ENCODE results near the gene CEACAM16. TPM values are rescaled to one million over a fixed set of nuclear protein-coding genes. Genes with fewer than 3 reads are reported as not detected.
"Not testable (repeated sequence)": the region's sequence is repeated elsewhere in the genome, so short reads cannot be mapped to it uniquely, and the experiment has no call there.

Gene CEACAM16
- total RNA-seq, 1 donor from 2014 or later: not detected

DNA sequence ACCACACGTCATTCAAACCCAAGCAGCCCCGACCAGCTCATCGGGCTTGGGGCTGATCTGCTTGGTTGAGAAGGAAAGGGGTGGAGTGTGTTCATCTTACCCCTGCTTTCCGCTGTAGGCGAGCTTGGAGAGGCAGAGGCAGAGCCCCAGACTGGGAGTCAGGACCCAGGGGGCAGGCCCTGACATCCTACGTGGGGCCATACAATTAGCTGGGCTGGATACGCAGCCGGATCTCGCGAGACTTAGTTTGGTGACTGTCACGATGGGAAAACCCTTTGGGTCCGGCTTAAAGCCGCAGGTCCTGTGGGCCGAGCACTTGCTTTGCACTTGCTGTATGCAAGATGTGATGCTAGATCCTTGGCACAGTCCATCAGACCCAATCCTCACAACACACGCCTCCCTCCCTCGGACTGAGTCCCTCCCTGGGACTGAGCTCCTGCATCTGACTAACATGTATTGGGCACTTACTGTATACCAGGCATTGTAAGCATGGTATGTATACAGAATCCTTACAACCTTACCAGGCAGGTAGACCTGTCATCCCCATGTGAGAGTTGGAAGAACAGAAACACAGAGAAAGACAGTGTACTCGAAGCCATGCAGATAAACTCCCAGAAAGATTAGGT is 3.7 kb downstream of the CEACAM16 start:
- no peak for DNase-seq (ENCODE audit: extremely low read depth, low read depth, low spot score)

DNA sequence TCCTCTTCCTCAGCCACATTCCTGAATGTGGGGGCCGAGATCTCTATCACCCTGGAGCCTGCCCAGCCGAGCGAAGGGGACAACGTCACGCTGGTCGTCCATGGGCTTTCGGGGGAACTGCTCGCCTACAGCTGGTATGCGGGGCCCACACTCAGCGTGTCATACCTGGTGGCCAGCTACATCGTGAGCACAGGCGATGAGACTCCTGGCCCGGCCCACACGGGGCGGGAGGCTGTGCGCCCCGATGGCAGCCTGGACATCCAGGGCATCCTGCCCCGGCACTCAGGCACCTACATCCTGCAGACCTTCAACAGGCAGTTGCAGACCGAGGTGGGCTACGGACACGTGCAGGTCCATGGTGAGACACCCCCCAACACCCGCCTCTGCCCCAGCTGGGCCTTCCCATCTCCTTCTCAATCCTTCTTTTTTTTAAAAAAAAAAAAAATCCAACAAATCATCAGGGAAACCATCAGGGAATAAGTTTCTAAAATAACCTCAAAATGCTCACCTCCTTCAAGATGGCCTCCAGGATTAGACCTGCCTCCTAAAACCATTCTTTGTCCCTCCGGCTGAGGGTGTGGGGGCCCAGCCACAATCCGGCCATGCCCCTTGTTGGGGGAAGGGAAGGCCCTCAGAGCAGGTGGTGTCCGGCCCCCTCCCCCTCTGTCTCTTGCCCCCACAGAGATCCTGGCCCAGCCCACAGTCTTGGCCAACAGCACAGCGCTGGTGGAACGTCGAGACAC is 4.6 kb downstream of the CEACAM16 start:
- DNase-seq (ENCODE audit: extremely low read depth, low read depth, low spot score): no peak

DNA sequence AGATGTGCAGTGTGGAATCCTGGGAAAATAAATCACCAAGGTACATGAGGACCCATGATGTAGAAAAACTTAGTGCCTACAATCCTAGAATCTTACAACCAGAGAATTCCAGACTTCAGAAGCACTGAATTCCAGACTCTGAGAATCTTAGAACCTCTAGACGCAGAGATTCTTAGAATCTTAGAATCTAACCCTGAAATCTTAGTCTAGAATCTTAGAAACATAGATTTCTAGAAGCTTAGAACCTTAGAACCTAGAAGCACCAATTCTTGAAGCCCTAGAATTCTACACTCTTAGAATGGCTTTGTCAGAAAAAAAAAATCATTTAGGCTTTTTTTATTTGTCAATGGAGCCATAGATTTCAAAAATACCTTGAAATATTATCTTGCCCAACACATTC is 6.0 kb downstream of the CEACAM16 start:
- no peak for DNase-seq (ENCODE audit: extremely low read depth, low read depth, low spot score)

DNA sequence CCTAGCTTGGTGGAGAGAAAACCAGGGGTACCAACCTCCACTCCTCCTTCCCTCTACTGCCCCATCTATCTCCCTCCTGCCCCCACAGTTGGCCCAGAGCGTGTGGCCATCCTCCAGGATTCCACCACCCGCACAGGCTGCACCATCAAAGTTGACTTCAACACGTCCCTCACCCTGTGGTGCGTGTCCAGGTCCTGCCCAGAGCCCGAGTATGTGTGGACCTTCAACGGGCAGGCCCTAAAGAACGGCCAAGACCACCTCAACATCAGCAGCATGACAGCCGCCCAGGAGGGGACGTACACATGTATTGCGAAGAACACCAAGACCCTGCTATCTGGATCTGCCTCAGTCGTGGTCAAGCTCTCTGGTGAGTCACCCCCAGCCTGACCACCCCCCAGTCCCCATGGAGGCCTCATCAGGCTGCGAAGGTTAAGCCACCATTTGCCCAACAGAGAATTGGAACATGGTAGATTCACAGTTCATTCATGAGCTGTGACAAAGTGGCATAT is 6.6 kb downstream of the CEACAM16 start:
- no peak for DNase-seq (ENCODE audit: extremely low read depth, low read depth, low spot score)

DNA sequence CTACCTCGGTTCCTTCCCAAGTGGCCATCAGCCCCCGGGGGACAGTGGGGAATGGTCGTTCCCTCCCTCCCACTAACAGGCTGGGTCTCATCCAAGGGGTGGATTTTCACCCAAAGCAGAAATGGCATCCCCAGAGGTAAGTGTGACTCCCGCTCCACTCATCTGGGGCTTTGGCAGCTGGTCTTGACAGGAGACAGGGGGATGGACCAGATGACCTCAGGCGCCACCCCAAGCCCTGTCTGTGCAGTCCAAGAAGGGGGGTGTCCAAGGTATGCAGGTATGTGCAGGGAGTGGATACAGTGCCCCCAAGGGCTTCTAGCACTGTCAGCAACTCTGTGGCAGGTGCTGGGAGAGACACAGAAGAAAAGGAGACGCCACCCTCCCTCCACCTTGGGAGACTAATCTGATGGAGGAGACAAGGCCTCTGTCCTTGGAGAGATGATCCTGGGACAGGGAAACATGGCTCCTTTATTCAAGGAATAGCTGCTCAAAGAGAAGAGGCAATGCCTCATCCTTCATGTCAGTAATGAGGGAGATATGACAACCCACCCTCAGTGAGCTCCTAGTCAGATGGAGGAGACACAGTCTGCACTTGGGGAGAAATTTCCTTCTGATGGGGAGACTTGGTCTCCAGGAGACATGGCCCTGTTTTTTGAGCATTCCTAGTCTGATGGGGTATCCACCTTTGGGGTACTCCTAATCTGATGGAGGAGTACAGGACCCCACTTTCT is 7.7 kb downstream of the CEACAM16 start:
- DNase-seq (ENCODE audit: extremely low read depth, low read depth, low spot score): no peak

DNA sequence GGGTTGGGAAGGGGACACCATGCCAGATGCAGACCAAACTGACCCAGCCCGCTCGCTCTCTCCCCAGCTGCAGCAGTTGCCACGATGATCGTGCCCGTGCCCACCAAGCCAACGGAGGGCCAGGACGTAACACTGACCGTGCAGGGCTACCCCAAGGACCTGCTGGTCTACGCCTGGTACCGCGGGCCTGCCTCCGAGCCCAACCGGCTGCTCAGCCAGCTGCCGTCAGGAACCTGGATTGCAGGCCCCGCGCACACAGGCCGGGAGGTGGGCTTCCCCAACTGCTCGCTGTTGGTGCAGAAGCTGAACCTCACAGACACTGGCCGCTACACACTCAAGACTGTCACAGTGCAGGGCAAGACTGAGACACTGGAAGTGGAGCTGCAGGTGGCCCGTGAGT is 8.8 kb downstream of the CEACAM16 start:
- no peak for DNase-seq (ENCODE audit: extremely low read depth, low read depth, low spot score)

DNA sequence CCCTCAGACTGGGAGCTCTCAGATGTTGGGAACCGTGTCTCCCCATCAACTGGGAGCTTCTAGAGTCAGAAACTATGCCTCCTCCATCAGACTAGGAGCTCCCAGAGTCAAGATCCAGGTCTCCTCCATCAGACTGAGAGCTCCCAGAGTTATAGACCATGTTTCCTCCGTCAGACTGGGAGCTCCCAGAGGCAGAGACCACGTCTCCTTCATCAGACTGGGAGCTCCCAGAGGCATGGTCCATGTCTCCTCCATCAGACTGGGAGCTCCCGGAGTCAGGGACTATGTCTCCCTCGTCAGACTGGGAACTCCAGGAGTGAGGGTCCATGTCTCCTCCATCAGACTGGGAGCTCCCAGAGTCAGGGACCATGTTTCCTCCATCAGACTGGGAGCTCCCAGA is 10.0 kb downstream of the CEACAM16 start:
- DNase-seq (ENCODE audit: extremely low read depth, low read depth, low spot score): no peak

DNA sequence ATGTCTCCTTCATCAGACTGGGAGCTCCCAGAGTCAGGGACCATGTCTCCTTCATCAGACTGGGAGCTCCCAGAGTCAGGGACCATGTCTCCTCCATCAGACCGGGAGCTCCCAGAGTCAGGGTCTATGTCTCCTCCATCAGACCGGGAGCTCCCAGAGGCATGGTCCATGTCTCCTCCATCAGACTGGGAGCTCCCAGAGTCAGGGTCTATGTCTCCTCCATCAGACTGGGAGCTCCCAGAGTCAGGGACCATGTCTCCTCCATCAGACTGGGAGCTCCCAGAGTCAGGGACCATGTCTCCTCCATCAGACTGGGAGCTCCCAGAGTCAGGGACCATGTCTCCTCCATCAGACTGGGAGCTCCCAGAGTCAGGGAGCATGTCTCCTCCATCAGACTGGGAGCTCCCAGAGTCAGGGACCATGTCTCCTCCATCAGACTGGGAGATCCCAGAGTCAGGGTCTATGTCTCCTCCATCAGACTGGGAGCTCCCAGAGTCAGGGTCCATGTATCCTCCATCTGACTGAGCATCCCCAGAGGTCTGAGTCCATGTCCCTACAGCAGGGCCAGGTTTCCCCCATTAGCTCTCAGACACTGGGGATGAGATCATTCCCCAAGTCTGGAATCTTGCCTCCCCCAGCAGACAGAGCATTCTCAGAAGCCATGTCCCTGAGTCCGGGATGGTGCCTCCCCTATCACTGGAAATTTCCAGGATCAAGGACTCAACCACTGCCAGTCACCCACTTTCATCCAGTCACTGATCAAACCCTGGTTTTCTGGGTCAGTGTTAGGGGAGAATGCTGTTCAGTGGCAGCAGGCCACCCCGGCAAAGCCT is 10.7 kb downstream of the CEACAM16 start:
- not testable (repeated sequence) for DNase-seq (ENCODE audit: extremely low read depth, low read depth, low spot score)

DNA sequence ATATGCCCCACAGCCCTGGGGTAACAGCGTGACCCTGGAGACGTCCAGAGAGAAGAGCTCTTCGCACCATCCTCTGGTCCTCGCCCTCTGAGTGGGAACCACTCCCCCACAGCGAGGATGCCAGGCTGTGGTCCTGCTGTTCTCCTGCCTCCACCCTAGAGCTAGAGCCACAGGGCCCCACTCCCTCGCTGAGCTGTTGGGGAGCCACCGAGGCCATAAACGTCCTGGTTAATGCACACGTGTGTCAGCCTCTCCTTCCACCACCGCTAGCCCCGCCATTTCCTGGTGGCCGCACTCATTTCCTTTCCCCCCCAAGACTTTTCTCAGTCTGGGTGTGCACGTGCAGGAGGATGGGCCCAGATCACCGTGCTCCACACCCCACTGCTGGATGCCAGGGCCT is 11.5 kb downstream of the CEACAM16 start:
- DNase-seq (ENCODE audit: extremely low read depth, low read depth, low spot score): no peak

DNA sequence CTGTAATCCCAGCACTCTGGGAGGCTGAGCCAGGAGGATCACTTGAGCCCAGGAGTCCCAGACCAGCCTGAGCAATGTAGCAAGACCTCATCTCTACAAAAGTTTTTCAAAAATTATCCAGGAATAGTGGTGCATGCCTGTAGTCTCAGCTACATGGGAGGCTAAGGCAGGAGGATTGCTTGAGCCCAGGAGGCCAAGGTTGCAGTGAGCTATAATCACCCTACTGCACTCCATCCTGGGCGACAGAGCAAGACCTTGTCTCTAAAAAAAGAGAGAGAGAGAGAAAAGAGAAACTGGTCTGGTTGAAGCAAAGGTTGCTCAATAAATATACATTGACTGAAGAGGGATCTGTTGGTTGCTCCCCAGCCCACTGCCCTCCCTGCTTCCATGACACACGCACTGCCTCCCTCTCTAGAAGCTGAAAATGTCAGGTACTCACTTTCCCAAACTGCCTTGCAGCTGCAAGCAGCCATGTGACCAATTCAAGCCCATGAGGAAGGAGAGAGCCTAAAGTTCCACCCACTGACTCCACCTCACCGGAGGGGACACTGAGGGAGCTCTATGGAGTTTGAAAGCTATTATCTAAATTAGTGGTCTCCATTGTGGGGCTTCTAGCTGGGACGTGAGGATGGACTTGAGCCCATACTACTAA is 14.0 kb downstream of the CEACAM16 start:
- DNase-seq (ENCODE audit: extremely low read depth, low read depth, low spot score): no peak

DNA sequence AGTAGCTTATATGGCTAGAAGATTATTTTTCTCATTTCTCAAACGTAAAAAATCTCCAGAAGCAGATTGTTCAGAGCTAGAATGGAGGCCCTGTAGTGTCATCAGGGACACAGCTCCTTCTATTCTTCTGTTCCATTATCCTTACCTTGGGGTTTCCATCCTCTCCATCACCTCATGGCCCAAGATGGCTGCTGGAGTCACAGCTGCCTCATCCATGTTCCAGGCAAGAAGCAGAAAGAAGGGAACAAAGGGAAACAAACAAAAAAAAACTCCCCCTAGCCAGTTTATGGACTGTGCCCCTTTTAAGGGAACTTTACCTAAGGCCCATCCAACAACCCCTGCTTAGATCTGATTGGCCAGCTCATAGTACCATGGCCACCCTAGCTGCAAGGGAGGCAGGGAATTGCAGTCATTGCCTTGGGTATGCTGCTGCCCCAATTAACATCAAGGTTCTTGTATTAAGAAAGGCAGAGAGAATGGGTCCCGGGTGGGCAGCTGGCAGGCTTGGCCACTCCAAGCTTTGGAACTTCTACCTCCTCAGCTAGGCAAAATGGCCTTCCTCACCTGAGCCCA is 15.7 kb downstream of the CEACAM16 start:
- DNase-seq (ENCODE audit: extremely low read depth, low read depth, low spot score): no peak

DNA sequence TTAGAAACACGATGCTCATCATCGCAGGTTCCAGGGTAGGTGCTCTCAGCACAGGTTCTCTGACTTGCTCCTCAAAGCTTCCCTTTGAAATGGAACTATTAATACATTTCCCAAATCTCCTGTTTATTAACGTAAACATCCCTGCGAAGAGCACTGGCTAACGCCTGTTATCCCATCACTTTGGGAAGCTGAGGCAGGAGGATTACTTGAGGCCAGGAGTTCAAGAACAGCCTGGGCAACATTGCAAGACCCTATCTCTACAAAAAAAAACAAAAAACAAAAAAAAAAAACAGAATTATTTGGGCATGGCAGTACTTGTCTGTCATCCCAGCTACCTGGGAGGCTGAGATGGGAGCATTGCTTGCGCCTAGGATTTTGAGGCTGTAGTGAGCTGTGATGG is 18.7 kb downstream of the CEACAM16 start:
- no peak for DNase-seq (ENCODE audit: extremely low read depth, low read depth, low spot score)

DNA sequence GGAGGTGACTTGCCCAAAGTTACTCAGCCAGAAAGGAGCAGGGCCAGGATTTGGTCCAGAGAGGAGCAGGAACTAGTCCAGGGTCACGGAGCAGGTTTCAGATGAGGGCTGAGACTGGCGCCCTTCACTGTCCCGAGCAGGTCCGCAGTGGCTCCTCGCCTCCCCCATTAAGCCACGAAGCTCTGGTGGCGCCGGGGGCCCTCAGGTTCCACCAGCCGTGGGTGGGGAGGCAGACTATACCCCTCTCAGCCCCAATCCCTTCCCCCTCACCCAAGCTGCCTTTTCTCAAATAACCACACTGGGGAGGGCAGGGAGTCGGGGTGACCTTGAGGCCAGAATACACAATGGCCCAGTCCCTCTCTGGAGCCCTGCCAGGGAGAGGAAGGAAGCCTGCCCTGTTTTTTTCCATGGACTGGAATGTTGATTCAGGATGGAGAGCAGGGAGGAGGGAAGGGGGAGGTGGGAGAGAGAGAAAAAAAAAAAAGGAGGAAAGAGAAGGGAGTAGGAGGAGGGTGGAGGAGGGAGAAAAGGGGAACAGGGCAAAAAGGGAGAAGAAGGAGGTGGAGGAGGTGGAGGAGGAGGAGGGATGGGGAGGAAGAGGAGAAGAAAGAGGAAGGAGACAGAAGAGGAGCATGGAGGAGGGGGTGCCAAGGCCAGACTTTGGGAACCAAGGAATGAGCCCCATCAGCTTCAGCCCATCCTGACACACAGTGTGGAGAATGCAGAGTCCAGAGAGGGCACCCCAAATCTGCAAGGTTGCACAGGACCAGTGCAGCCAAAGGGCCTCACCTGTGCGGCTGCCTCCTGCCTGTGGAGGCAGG is 19.7 kb downstream of the CEACAM16 start:
- DNase-seq (ENCODE audit: extremely low read depth, low read depth, low spot score): peak; percentile 92

DNA sequence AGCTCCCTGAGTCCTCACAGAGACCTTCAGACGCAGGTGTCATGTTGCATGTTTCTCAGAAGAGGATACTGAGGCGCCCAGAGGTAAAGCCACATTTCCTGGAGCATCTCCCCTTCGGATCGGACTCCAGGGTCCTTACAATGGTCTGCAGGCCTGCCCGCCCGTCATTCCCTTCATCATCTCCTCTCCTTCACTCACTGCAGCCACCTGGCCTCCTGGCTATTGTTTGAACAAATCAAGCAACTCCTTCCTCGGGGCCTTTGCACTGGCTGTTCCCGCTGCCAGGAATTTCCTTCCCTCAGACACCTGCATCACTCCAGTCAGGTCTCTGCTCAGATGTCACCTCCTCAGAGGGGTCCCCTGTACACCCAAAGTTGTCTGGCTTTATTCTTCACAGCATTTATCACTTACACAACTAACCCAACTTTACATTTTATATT is 20.3 kb downstream of the CEACAM16 start:
- DNase-seq (ENCODE audit: extremely low read depth, low read depth, low spot score): no peak

DNA sequence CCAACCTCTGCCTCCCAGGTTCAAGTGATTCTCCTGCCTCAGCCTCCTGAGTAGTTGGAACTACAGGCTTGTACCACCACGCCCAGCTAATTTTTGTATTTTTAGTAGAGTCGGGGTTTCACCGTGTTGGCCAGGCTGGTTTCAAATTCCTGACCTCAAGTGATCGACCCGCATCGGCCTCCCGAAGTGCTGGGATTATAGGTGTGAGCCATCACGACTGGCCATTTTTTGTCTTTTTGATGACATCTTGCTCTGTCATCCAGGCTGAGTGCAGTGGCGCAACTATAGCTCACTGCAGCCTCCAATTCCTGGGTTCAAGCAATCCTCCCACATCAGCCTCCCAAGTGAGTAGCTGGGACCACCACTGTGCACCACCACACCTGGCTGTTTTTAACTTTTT is 21.4 kb downstream of the CEACAM16 start:
- not testable (repeated sequence) for DNase-seq (ENCODE audit: extremely low read depth, low read depth, low spot score)

DNA sequence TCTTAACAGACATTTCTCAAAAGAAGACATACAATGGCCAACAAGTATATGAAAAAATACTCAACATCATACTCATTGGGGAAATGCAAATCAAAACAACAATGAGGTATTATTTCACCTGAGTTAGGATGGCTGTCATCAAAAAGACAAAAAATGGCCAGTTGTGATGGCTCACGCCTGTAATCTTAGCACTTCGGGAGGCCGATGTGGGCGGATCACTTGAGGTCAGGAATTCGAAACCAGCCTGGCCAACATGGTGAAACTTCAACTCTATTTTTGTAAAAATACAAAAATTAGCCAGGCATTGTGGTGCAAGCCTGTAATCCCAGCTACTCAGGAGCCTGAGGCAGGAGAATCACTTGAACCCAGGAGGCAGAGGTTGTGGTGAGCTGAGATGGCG is 22.0 kb downstream of the CEACAM16 start:
- no peak for DNase-seq (ENCODE audit: extremely low read depth, low read depth, low spot score)

DNA sequence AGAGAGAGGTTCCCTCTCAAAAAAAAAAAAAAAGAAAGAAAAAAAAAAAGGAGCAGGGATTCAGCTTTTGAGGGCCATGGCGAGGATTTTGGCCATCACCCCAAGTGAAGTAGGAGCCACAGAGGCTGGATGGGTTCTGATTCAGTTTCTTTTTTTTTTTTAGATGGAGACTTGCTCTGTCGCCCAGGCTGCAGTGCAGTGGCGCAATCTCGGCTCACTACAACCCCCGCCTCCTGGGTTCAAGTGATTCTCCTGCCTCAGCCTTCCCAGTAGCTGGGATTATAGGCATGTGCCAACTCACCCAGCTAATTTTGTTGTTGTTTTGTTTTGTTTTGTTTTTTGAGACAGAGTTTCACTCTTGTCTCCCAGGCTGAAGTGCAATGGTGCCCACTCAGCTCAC is 22.4 kb downstream of the CEACAM16 start:
- DNase-seq (ENCODE audit: extremely low read depth, low read depth, low spot score): not testable (repeated sequence)

DNA sequence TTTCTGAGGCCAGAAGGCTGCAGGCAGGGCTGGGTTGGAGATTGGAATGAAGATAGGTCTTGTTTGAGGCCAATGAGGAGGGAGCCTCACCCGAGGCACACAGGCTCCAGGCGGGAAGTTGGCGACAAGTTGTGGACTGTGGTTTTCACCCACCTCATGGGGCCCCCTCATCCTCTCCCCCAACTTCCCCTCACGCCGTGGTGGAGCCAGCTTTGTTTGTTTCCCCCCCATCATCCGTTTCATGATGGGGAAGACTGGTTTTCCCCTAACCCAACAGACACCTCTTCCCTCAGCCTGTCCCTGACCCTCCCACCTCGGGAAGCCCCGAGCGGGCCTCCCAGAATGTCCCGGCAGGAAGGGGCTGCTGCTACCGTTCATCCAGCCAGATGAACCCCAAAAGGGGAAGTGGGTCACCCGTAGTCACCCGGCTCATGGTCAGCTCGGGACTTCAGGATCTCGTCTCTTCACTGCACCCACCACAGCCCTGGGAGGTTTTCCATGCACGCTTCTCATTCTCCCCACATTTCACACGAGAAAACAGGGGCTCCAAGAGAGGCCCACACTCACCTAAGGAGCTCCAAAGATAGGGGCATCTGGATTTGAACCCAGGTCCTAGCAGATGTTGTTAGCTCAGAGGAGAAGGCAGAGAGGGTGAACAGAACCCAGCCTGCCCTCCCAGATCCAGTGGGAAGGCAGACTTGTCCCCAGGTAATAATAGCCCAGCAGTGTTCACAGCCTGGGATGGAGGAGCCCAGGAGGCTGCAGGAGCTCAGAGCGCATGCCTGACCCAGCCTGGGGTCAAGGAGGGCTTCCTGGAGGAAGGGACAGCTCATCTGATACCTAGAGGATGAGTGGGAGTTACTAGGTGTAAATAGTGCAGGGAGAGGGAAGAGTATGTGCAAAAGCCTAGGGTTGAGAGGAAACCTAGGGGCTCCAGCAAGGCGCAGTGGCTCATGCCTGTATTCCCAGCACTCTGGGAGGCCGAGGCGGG is 23.5 kb downstream of the CEACAM16 start:
- DNase-seq (ENCODE audit: extremely low read depth, low read depth, low spot score): no peak

All from glomerular endothelial cell (primary cell).